Spinal cord (tissue), 10 donors: ENCODE results near the gene LENG8. TPM values are rescaled to one million over a fixed set of nuclear protein-coding genes. Genes with fewer than 3 reads are reported as not detected.

ENCODE experiments used
- DNase-seq, 6 donors: peaks; one replicate each; pipeline versions ENCODE4 v3.0.0 to v3.0.0-alpha.2; 2013 to 2015; ENCODE audit warnings: low spot score in 6 of 6, low read depth in 4 of 6
- H3K27ac ChIP-seq: one replicate; pipeline ENCODE4 v1.5.1; 2013; ENCODE audit warnings: low read depth, low read length, control low read depth
- H3K27me3 ChIP-seq: one replicate; pipeline ENCODE4 v1.6.1; 2013; ENCODE audit warnings: low read length; ENCODE audit not compliant: control insufficient read depth, insufficient read depth
- H3K36me3 ChIP-seq: one replicate; pipeline ENCODE4 v1.6.1; 2013; ENCODE audit warnings: low read length; ENCODE audit not compliant: control insufficient read depth, insufficient read depth
- H3K4me1 ChIP-seq: one replicate; pipeline ENCODE4 v1.6.1; 2013; ENCODE audit warnings: low read length; ENCODE audit not compliant: control insufficient read depth, insufficient read depth
- H3K4me3 ChIP-seq: one replicate; pipeline ENCODE4 v1.5.1; 2013; ENCODE audit warnings: low read depth, low read length, control low read depth
- H3K9me3 ChIP-seq: one replicate; pipeline ENCODE4 v1.6.1; 2013; ENCODE audit warnings: low read length; ENCODE audit not compliant: control insufficient read depth, insufficient read depth
- WGBS: methylation state at CpG from one replicate; pipeline ENCODE4 v1.1.5; 2013; ENCODE audit warnings: missing lambda C conversion rate; ENCODE audit not compliant: insufficient coverage; 5-methylcytosine and 5-hydroxymethylcytosine counted together
- polyA plus RNA-seq, 2 donors: library from polyadenylated mRNA; unstranded; fragments of 120-200 nt; gene quantifications; one replicate each; pipeline ENCODE4 v1.2.1, GENCODE V29; 2013; ENCODE audit not compliant: insufficient read length in 2 of 2
- total RNA-seq, 2 donors: library from RNA; depleted of rRNA in 1 of 2; stranded (reverse); fragments of 120-200 nt in 1 of 2; fragments of >200 nt in 1 of 2; gene quantifications; one replicate each; pipeline versions ENCODE4 v1.2.3 to v1.2.4, GENCODE V29; 2013 to 2014
- donor health status: healthy.

Gene LENG8
- total and polyA plus RNA-seq, 4 donors: 25.3 to 269 (median 126) TPM

- DNase-seq: peak in 2 of 6 donors; percentile 76 to 78
- H3K4me1 ChIP-seq: peaks cover 50% of the 10 kb centered on the region
- no peaks in the 10 kb centered on the region for H3K27me3 ChIP-seq
- H3K9me3 ChIP-seq: no peaks in the 10 kb centered on the region
- H3K4me3 ChIP-seq: peak within 1 kb of the TSS; percentile 83
- H3K36me3 ChIP-seq: peaks cover 38% of the 10 kb centered on the region
- peak within 1 kb of the TSS; percentile 87 for H3K27ac ChIP-seq
- under 1% methylated on average over 49 of the region's 68 CpGs for WGBS
Measured at GRCh38 chr19:54415208-54415900, 33.6 kb upstream of the LENG8 start, which contains the start of gene TTYH1. TTYH1 (plus strand) TSS chr19:54415464; CDS start chr19:54415553, 89 bp downstream.

GRCh38 chr19:54415901-54416673 lies 32.9 kb upstream of the LENG8 start:
- no peaks in the 10 kb centered on the region for H3K9me3 ChIP-seq
- peak in 1 of 6 donors; percentile 46 for DNase-seq
- H3K4me3 ChIP-seq: peak overlapping the region; percentile 83
- WGBS: 0% methylated on average over 25 of the region's 28 CpGs
- H3K27ac ChIP-seq: peak overlapping the region; percentile 87
- H3K27me3 ChIP-seq: no peaks in the 10 kb centered on the region
- H3K4me1 ChIP-seq: peaks cover 58% of the 10 kb centered on the region
- peaks cover 39% of the 10 kb centered on the region for H3K36me3 ChIP-seq

DNA sequence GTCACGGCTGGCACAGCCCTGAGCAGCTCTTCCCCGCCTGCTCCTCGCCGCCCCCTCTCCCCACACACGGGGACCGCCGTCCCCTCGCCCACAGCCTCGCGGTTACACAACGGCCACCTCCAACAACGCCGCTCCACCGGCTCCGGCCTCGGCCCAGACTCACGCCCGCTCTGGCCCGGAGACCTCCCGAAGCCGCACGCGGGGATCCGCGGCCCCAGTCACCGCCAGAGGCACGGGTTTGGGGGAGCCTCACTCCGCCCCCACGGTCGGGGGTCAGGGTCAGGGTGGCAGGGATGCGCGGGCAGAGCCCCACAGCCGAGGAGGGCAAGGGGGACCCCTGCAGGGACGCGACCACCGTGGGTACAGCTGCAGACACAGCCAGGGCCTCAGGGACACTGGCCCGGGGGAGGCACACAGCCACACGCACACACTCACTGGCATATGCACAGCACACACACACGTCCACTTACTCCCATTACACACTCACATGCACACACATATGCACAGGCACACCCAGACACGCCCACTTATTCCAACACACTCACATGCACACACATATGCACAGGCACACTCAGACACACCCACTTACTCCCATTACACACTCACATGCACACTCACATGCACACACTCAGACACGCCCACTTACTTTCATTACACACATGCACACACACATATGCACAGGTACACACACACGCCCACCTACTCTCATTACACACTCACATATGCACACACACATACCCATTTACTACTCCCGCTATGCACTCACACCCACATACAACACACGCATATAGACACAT lies 32.1 kb upstream of the LENG8 start:
- peak overlapping the region; percentile 87 for H3K27ac ChIP-seq
- H3K9me3 ChIP-seq: no peaks in the 10 kb centered on the region
- H3K27me3 ChIP-seq: no peaks in the 10 kb centered on the region
- H3K4me1 ChIP-seq: peaks cover 66% of the 10 kb centered on the region
- DNase-seq: peak in 2 of 6 donors; percentile 18 to 42
- WGBS: 9% methylated on average over 43 of the region's 44 CpGs
- peak overlapping the region; percentile 83 for H3K4me3 ChIP-seq
- peaks cover 47% of the 10 kb centered on the region for H3K36me3 ChIP-seq

- H3K27ac ChIP-seq: peak overlapping the region; percentile 87
- peak in 2 of 6 donors; percentile 77 to 78 for DNase-seq
- 6% methylated on average over 16 of the region's 25 CpGs for WGBS
- peak overlapping the region; percentile 32 for H3K4me3 ChIP-seq
- H3K36me3 ChIP-seq: peaks cover 59% of the 10 kb centered on the region
- no peaks in the 10 kb centered on the region for H3K27me3 ChIP-seq
- no peaks in the 10 kb centered on the region for H3K9me3 ChIP-seq
- H3K4me1 ChIP-seq: peaks cover 79% of the 10 kb centered on the region
Measured at GRCh38 chr19:54418030-54418929, 30.7 kb upstream of the LENG8 start.

DNA sequence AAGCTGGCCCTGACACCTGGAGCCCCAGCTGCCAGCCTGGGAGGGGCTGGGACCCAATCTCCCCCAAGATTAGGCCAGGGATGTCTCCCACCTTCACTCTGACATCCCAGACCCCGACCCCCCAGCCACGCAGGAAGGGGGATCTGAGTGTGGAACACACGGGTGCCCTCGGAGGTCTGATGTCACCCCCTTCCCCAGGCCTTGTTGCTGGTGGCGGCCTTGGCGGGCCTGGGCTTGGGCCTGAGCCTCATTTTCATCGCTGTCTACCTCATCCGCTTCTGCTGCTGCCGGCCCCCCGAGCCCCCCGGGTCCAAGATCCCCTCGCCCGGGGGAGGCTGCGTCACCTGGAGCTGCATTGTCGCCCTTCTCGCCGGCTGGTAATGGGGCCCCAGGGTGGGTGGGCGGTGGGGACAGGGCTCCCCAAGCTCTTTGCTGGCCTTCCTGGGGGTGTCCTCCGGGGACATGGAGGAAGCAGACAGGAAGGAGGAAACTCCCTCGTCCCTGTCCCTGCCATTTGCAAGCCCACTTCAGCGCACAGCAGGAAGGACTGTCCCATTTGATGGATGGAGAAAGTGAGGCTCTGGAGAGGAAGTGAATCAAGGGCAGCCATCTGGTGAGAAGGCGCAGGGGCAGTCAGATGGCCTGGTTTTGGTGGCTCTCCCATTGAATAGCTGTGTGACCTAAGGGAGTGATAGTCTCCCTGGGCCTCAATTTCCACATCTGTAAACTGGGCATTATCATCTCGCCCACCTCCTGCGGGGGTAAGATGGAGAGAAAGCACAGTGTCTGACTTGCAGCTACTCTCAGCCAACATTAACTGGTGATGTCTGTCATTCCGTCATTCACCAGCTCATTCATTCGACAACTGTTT lies 29.8 kb upstream of the LENG8 start:
- H3K36me3 ChIP-seq: peaks cover 68% of the 10 kb centered on the region
- peaks cover 86% of the 10 kb centered on the region for H3K4me1 ChIP-seq
- DNase-seq: peak in 1 of 6 donors; percentile 18
- H3K4me3 ChIP-seq: peak overlapping the region; percentile 32
- 55% methylated on average over 17 of the region's 26 CpGs for WGBS
- no peaks in the 10 kb centered on the region for H3K27me3 ChIP-seq
- peak overlapping the region; percentile 87 for H3K27ac ChIP-seq
- H3K9me3 ChIP-seq: no peaks in the 10 kb centered on the region

GRCh38 chr19:54420068-54420382 lies 29.0 kb upstream of the LENG8 start:
- H3K4me3 ChIP-seq: peak overlapping the region; percentile 16
- WGBS: 8% methylated on average over 8 of the region's 10 CpGs
- no peaks in the 10 kb centered on the region for H3K27me3 ChIP-seq
- peaks cover 93% of the 10 kb centered on the region for H3K4me1 ChIP-seq
- DNase-seq: no peak
- H3K9me3 ChIP-seq: no peaks in the 10 kb centered on the region
- H3K36me3 ChIP-seq: peaks cover 76% of the 10 kb centered on the region
- H3K27ac ChIP-seq: peak overlapping the region; percentile 87

DNA sequence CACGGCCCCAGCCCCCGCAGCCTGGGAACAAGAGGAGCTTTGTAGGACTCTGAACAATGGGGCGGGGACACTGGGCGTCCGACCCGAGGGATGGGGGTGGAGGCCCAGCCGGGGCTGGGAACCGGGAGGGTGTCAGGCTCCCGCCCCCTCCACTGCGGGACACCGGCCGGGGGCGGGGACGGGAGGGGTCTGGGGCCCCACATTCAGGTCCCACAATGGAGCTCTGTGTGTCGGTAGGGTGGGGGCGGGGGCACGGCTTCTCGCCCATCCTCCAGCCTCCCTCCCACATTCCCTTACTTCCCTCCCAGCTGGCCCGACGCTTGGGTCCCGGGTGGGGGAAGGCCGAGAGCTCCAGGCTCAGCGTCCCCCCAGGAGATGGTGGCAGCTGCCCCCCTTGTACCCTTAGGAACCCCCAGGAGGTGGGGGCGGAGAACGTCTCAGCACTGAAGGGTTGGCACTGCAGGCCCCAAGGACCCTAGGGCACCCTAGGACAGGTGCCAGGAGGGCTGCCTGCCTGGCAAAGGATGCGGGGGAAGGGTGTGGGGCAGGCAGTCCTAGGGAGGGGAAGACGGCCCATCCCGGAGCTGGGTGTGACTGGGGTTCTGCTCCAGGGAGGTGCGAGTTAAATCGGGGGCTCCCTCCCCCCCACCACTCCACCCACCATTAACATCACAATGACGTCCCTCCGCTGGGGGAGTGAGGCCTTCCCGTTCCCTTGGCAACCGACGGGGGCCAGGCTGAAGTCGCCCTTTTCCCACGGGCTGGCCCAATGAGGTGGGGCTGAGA lies 28.4 kb upstream of the LENG8 start:
- peaks cover 94% of the 10 kb centered on the region for H3K4me1 ChIP-seq
- peak overlapping the region; percentile 37 for H3K4me3 ChIP-seq
- H3K27ac ChIP-seq: peak overlapping the region; percentile 87
- H3K9me3 ChIP-seq: no peaks in the 10 kb centered on the region
- H3K27me3 ChIP-seq: no peaks in the 10 kb centered on the region
- peaks cover 82% of the 10 kb centered on the region for H3K36me3 ChIP-seq
- 3% methylated on average over 11 of the region's 37 CpGs for WGBS
- peak in 5 of 6 donors; percentile 82 to 96 (median 88) for DNase-seq

DNA sequence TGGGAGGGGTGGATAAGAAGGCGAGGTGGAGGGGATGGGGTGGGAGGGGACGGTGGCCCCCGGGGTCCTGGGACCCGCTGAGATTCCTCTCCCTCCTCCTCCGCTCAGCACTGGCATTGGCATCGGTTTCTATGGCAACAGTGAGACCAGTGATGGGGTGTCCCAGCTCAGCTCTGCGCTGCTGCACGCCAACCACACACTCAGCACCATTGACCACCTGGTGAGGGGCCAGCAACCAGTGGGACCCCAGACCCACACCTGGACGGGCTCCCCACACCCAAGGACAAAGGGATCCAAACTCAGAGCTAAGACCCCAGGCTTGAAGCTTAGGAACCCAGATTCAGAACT lies 27.9 kb upstream of the LENG8 start:
- peak overlapping the region; percentile 87 for H3K27ac ChIP-seq
- 6% methylated on average over 5 of the region's 9 CpGs for WGBS

More for the DNA sequence above, 27.9 kb upstream of the LENG8 start:
- Histone ChIP-seq H3K4me1 (peaks cover 94% of the 10 kb centered on the region), H3K27me3 (no peaks in the 10 kb centered on the region), H3K36me3 (peaks cover 85% of the 10 kb centered on the region), H3K4me3 (no peak overlapping the region), H3K9me3 (no peaks in the 10 kb centered on the region)
- DNase-seq: no peak
